GM19468 (cell line): ENCODE data around the gene CD55.

Experiments used
- ATAC-seq: cut with Tn5 transposase; IDR thresholded peaks from one replicate; pipeline ENCODE4 v1.9.1; 2021; ENCODE audit warnings: mild to moderate bottlenecking, moderate library complexity, moderate number of reproducible peaks; ENCODE audit not compliant: unreplicated experiment; ENCODE audit errors: extremely low read depth

The CD55 gene

DNA sequence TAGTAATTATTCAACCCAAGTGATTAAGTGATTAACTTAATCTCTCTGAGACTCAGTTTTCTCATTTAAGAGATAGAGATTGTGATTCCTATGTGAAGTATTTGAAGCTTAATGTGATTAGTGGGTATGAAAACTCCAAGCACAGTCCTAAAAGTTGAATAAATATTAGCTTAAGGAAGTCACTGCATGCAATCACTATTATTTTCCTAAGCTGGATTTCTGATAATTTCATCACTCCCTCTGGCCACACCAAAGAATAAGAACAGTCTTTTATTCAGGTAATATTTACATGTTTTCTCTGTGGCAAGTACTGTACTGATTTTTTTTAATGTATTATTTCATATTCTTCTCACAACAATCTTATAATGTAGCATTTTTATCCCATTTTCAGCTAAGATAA lies 31.1 kb downstream of the CD55 start:
- no peak for ATAC-seq

- ATAC-seq: no peak
Observed at GRCh38 chr1:207355060-207355459, 33.6 kb downstream of the CD55 start.

DNA sequence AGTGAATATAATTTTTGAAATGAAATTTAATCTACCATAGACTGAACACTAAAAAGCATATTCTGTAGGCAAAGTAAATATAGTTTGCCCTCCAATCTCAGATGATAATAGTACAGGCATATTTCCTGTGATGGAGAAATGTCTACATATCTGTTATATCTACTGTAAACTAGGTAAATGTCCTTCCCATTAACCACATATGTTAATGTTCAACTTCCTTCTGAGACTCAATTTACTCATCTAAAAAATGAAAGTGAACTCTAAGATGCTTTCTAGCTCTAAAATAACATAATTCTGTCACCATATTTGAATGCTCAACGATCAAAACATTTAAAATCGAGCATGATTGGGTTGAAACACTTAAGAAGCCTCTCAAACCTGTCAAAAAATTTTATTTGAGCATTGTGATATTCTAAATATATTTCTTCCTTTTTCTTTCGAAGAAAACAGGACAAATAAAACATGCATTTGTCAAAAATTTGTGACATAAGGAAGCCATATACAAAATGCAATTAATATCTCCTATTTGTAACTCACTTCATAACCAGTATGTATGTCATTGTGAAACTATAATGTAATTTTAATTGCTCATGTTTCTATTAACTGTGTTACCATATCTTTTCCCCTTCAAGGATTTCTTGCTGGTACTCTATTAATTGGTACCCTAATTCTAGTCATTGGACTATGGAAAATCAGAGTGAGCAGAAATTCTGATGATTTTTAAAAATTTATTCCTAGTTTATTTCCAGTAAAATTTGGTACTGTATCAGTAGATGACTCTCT lies 34.2 kb downstream of the CD55 start:
- no peak for ATAC-seq

- no peak for ATAC-seq
Observed at GRCh38 chr1:207361029-207361428, 39.6 kb downstream of the CD55 start.

GRCh38 chr1:207361889-207362288 lies 40.4 kb downstream of the CD55 start:
- ATAC-seq: no peak

GRCh38 chr1:207362962-207363860 lies 41.7 kb downstream of the CD55 start:
- no peak for ATAC-seq

DNA sequence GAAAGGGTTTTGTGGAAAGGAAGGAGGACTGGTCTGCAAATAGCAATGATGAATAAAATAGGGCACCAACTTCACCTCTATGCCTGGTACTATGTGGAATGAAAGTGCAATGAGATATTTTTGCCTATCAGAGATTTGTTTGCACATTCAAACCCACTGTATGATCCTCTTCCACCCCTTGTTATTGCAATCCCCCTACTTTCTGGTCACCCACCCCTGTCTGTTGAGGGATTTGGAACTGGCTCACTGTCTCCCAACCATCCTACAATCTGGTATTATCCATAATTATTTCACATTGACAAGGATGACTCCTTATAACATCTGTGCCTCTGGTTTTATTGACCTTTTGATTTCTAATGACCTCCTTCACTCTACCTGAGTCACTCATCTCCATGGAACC lies 42.4 kb downstream of the CD55 start:
- no peak for ATAC-seq

- ATAC-seq: no peak
Observed at GRCh38 chr1:207364614-207365013, 43.1 kb downstream of the CD55 start.

DNA sequence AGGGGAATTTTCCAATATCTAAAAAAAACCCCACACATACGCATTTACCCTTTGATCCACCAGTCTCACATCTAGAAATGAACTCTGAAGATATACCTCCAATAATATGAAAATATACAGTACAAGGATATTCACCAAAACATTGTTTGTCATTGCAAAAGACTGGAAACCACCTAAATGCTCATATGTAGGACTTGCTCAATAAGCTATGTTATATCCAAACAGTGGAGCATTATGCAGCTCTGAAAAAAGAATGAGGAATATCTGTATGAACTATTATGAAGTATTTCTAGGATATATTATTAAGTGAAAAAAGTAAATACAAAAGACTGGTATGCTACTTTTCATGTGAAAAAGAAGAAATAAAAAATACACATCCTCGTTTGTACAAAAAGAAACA lies 43.6 kb downstream of the CD55 start:
- ATAC-seq: no peak

DNA sequence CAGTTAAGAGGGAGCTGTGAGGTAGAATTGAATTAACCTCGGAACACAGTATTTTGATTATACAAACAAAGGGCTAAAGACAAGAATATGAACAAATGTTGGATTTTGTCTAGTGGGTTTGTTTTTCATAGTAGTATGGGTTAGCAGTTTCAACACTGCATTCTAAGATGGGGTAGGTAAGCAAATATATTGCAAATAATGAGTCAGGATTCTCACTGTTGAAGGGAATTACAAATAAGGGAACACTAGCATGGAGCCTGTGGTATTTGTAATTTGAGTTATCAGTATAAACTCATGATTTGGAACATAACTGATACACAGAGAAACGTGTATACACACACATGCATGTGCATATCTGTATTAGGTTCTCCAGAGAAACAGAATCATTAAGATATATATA lies 44.5 kb downstream of the CD55 start:
- ATAC-seq: no peak

- no peak for ATAC-seq
Observed at GRCh38 chr1:207388721-207389120, 67.2 kb downstream of the CD55 start.

- no peak for ATAC-seq
Observed at GRCh38 chr1:207389728-207390464, 68.4 kb downstream of the CD55 start.

- ATAC-seq: no peak
Observed at GRCh38 chr1:207393610-207394009, 72.1 kb downstream of the CD55 start.

DNA sequence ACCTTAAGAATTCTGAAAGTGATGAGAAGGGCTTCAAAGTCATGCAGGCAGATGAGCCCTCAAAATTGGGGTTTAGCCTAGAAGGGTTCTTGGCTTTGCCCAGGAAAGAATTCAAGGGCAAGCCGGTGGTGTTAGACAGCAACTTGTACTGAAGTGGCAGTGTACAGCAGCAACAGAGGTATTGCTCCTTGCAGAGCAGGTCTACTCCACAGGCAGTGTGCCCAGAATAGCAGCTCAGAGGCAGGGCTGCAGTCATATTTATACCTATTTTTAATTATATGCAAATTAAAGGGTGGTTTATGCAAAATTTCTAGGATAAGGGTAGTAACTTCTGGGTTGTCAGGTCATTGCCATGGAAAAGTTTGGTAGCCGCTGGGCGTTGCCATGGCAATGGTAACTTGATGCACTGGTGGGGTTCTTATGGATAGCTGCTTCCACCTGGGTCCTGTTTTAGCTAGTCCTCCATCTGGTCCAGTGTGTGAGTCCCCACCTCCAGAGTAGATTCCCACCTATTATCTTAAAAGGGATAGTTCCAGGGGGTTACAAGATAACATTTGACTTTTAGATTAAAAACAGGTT lies 74.8 kb downstream of the CD55 start:
- no peak for ATAC-seq

GRCh38 chr1:207397525-207397926 lies 76.0 kb downstream of the CD55 start:
- ATAC-seq: no peak

DNA sequence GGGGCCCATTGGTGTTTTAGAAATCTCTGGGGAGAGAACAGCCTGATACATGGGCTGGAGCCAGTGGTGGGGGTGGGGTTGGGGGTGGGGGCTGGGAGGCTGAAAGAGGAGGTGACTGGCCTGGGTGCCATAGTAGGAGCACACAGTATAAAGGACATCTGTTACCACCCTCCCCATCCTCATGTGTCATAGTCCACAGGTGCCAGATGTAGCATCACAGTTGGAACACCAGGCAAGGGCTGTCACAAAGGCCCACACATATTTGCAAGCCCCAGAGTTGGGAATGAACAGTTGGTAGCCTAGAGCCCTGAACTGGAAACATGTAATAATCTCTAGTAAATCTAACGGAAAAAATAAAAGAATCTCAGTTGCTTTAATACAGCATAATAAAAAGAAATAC lies 77.5 kb downstream of the CD55 start:
- no peak for ATAC-seq

DNA sequence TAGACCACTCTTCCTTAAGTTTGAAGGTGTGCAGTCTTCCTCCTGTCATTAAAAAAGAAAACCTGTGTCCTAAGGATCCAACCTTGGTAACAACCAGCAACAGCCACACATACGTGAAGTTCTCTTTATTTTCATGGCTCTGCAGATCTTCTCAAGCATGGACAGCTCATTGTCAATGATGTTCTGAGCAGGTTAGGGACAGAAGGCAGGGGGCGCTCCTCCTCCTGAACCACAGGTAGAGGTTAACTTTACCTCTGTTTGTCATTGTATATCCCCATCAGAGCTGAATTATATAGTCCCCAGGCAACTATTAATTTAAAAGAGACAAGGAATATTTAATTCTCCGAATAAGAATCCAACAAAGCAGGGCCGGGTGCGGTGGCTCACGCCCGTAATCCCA lies 80.1 kb downstream of the CD55 start:
- ATAC-seq: no peak

GRCh38 chr1:207402744-207403143 lies 81.3 kb downstream of the CD55 start:
- ATAC-seq: no peak

GRCh38 chr1:207404849-207405525 lies 83.5 kb downstream of the CD55 start:
- no peak for ATAC-seq

DNA sequence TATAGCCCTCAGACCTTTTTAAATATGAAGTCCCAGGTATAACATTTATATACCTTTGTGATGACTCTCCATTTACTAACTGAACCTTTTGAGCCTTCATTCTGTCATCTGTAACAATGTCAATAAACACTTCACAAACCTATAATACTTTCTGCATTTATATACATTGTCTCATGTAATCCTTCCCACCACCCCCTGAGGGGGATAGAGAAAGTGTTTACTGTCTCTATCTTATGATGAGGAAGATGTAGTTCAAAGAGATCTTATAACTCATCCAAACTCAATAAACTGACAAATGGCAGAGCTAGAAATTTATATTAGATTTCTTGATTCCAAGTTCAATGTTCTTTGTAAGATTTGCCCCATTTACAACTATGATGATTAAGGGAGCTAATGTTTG lies 84.3 kb downstream of the CD55 start:
- no peak for ATAC-seq
